GM18517 (cell line): ENCODE results near the gene WDR83.
"Not testable (repeated sequence)": the region's sequence is repeated elsewhere in the genome, so short reads cannot be mapped to it uniquely, and the experiment has no call there.

Source experiments
- ATAC-seq: cut with Tn5 transposase; IDR thresholded peaks from one replicate; pipeline ENCODE4 v1.9.1; 2021; ENCODE audit warnings: mild to moderate bottlenecking, moderate library complexity; ENCODE audit not compliant: unreplicated experiment

WDR83 gene

GRCh38 chr19:12666265-12667048, at the start of gene WDR83, which contains the start of gene MAN2B1:
WDR83 (plus strand) TSS chr19:12666807; CDS start chr19:12669791, 2,984 bp downstream.
MAN2B1 (minus strand) TSS chr19:12666742; CDS start chr19:12666701, 41 bp downstream.
- ATAC-seq = no peak

- no peak for ATAC-seq
Measured at GRCh38 chr19:12617646-12618045, 49.0 kb upstream of the WDR83 start.

GRCh38 chr19:12621253-12622024, 45.2 kb upstream of the WDR83 start:
- ATAC-seq = not testable (repeated sequence)

GRCh38 chr19:12623361-12624031, 43.1 kb upstream of the WDR83 start:
- no peak for ATAC-seq

GRCh38 chr19:12626958-12627357, 39.6 kb upstream of the WDR83 start:
- no peak for ATAC-seq

GRCh38 chr19:12628040-12629022, 38.3 kb upstream of the WDR83 start:
- no peak for ATAC-seq

GRCh38 chr19:12629215-12629614, 37.4 kb upstream of the WDR83 start:
- ATAC-seq = no peak

GRCh38 chr19:12636631-12637030, 30.0 kb upstream of the WDR83 start:
- no peak for ATAC-seq

GRCh38 chr19:12638611-12639182, 27.9 kb upstream of the WDR83 start:
- ATAC-seq = no peak

GRCh38 chr19:12639901-12640613, 26.6 kb upstream of the WDR83 start:
- no peak for ATAC-seq

GRCh38 chr19:12641456-12641855, 25.2 kb upstream of the WDR83 start:
- no peak for ATAC-seq

GRCh38 chr19:12642506-12642905, 24.1 kb upstream of the WDR83 start:
- ATAC-seq = no peak

GRCh38 chr19:12643716-12644115, 22.9 kb upstream of the WDR83 start:
- not testable (repeated sequence) for ATAC-seq

GRCh38 chr19:12646551-12646950, 20.1 kb upstream of the WDR83 start:
- no peak for ATAC-seq

- ATAC-seq = no peak
Measured at GRCh38 chr19:12647047-12647446, 19.6 kb upstream of the WDR83 start.

- no peak for ATAC-seq
Measured at GRCh38 chr19:12647490-12648071, 19.0 kb upstream of the WDR83 start.

- no peak for ATAC-seq
Measured at GRCh38 chr19:12648088-12648487, 18.5 kb upstream of the WDR83 start.

- no peak for ATAC-seq
Measured at GRCh38 chr19:12649941-12650340, 16.7 kb upstream of the WDR83 start.

- no peak for ATAC-seq
Measured at GRCh38 chr19:12652219-12652618, 14.4 kb upstream of the WDR83 start.
